Esophagus (tissue), 2 donors: ENCODE measurements around the gene SMAP2. TPM values are rescaled to one million over a fixed set of nuclear protein-coding genes. Genes with fewer than 3 reads are reported as not detected.
"Not testable (repeated sequence)": the region's sequence is repeated elsewhere in the genome, so short reads cannot be mapped to it uniquely, and the experiment has no call there.

ENCODE experiments used
- H3K27ac ChIP-seq, 2 donors: one replicate each; pipeline ENCODE4 v1.5.1; 2013; ENCODE audit warnings: low read depth in 2 of 2, mild to moderate bottlenecking in 2 of 2, inconsistent platforms in 1 of 2, low read length in 1 of 2, moderate library complexity in 1 of 2
- H3K27me3 ChIP-seq, 2 donors: one replicate each; pipeline ENCODE4 v1.6.1; 2013; ENCODE audit warnings: low read length in 2 of 2, control low read depth in 1 of 2, mild to moderate bottlenecking in 1 of 2; ENCODE audit not compliant: insufficient read depth in 2 of 2, control insufficient read depth in 1 of 2
- H3K36me3 ChIP-seq, 2 donors: one replicate each; pipeline ENCODE4 v1.6.1; 2013; ENCODE audit warnings: low read length in 1 of 2; ENCODE audit not compliant: control insufficient read depth in 2 of 2, insufficient read depth in 2 of 2
- H3K4me1 ChIP-seq, 2 donors: one replicate each; pipeline ENCODE4 v1.6.1; 2013; ENCODE audit warnings: low read length in 1 of 2; ENCODE audit not compliant: control insufficient read depth in 2 of 2, insufficient read depth in 2 of 2
- H3K4me3 ChIP-seq, 2 donors: one replicate each; pipeline ENCODE4 v1.5.1; 2013; ENCODE audit warnings: low read length in 2 of 2, mild to moderate bottlenecking in 2 of 2, low read depth in 1 of 2, moderate library complexity in 1 of 2
- H3K9me3 ChIP-seq, 2 donors: one replicate each; pipeline ENCODE4 v1.6.1; 2013; ENCODE audit warnings: mild to moderate bottlenecking in 2 of 2, low read depth in 1 of 2, low read length in 1 of 2, moderate library complexity in 1 of 2; ENCODE audit not compliant: control insufficient read depth in 2 of 2, insufficient read depth in 1 of 2
- WGBS, 2 donors: extraction: QIAGEN DNeasy Blood & Tissue Kit; methylation state at CpG; one replicate each; pipeline ENCODE4 v1.1.7; 2013; 5-methylcytosine and 5-hydroxymethylcytosine counted together
- polyA plus RNA-seq, 2 donors: library from polyadenylated mRNA; stranded (reverse); fragments of 200-250 nt; gene quantifications; one replicate each; pipeline ENCODE4 v1.2.3, GENCODE V29; 2013
- donor health status: healthy with polysubstance abuse.
- donor health status: Bipolar disorder and iron deficiency.

The SMAP2 gene
- polyA plus RNA-seq, result 10 to 100 TPM in 1 of 2 donors, 1 to 10 TPM in 1; 9.1 to 14.2 TPM

DNA sequence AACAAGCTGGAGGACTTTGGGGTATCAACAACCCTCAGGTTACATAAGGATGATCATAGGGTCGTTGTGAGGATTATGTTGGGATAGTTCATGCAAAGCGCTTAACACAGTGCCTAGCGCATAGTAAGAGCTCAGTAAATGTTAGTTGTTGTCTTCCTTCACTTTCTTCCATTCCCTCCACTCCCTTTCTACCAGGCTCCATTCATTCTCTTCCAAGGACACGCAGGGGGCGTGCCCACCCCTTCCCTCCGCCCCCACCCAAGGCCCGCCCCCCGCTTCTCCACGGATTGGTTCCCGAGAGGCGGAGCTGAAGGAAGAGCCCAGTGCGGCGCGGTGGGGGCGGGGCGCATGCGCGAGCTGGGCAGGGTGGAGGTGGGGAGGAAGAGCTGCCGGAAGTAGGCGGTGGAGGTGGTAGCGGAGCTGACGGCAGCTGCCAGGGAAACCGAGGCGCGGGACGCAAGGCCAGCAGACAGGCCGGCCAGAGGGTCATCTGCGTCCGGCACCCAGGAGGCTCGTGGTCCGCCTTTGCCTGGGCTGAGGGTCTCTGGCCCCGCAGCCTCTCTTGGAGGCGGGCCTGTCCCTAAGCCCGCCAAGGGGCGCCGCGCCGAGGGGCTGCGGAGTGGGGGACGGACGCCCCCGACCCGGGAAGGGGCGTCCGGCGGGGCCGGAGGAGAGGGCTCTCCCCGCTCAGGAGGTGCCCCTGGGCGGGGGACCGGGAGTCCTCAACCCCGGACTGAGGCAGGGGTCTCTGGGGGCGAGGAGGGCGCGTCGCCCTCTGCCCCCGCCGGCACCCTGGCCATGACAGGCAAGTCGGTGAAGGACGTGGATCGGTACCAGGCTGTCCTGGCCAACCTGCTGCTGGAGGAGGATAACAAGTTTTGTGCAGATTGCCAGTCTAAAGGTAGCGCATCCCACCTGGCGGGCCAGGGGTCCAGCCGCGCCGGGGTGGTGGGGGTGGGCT lies at the start of gene SMAP2:
SMAP2 (plus strand) TSS at position 405 of the 961 bp plus-strand sequence; CDS start at position 799, 394 bp downstream.
- Histone ChIP-seq H3K27me3 (no peaks in the 10 kb centered on the region), H3K4me1 (no peaks in the 10 kb centered on the region), H3K4me3 (peak within 1 kb of the TSS; percentile 71 to 87), H3K9me3 (no peaks in the 10 kb centered on the region), H3K36me3 (no peaks in the 10 kb centered on the region), H3K27ac (peak within 1 kb of the TSS; percentile 89)
- 1% methylated on average over 48 to 65 of the region's 65 CpGs for WGBS, 2 donors

DNA sequence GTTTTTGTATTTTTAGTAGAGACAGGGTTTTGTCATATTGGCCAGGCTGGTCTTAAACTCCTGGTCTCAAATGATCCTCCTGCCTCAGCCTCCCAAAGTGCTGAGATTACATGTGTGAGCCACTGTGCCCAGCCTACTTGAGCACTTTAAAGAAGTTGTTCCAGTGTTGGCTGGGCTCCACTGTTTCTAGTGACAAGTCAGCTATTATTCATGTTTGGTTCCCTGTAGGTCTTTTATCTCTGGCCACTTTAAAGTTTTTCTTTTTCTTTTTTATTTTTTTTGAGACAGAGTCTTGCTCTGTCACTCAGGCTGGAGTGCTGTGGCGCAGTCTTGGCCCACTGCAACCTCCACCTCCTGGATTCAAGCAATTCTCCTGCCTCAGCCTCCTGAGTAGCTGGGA lies 42.1 kb upstream of the SMAP2 start:
- H3K27ac ChIP-seq, H3K36me3 ChIP-seq, H3K4me3 ChIP-seq, H3K27me3 ChIP-seq, H3K4me1 ChIP-seq, H3K9me3 ChIP-seq: not testable (repeated sequence)
- 85 to 90% methylated on average over 1 of the region's 1 CpG for WGBS, 2 donors

DNA sequence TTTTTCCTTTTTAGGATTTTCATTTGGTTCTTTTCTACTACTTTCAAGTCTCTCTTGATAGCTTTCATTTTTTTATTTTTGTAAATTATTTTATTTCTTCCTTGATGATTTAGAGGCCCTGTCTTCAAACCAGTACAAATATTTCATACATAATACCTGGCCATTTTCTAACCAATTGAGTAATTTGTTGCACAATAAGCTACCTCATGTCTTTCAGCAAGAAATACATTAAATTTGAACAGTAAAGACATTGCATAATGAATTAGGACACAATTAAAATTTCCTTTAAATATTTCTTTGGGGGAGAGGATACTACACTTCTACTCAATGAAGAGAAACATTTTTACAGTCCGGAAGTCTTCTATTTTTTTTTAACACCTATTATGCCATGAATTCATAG lies 40.8 kb upstream of the SMAP2 start:
- no peaks in the 10 kb centered on the region for H3K4me1 ChIP-seq
- no peak overlapping the region for H3K27ac ChIP-seq
- no peaks in the 10 kb centered on the region for H3K36me3 ChIP-seq
- 84 to 87% methylated on average over 1 of the region's 1 CpG for WGBS, 2 donors
- H3K9me3 ChIP-seq, result no peaks in the 10 kb centered on the region
- no peak overlapping the region for H3K4me3 ChIP-seq
- no peaks in the 10 kb centered on the region for H3K27me3 ChIP-seq

DNA sequence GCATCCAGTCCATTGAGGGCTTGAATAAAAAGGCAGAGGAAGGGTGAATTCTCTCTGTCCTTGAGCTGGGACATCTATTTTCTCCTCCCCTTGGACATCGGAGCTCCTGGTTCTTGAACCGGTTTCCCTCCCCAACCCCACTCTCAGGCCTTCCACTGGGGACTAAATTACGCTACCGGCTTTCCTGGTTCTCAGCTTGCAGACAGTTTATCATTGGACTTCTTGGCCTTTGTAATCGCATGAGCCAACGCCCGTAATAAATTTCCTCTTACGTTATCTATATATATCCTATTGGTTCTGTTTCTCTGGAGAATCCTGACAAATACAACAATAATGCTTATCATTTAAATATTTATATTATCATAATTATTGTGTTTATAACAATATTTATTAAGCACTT lies 36.1 kb upstream of the SMAP2 start:
- H3K4me1 ChIP-seq, result no peaks in the 10 kb centered on the region
- H3K4me3 ChIP-seq, result no peak overlapping the region
- no peaks in the 10 kb centered on the region for H3K27me3 ChIP-seq
- no peaks in the 10 kb centered on the region for H3K36me3 ChIP-seq
- H3K9me3 ChIP-seq, result no peaks in the 10 kb centered on the region
- H3K27ac ChIP-seq, result no peak overlapping the region
- WGBS, 2 donors, result 78 to 85% methylated on average over 8 of the region's 8 CpGs

- no peaks in the 10 kb centered on the region for H3K27me3 ChIP-seq
- no peaks in the 10 kb centered on the region for H3K4me1 ChIP-seq
- WGBS, 2 donors, result 28 to 29% methylated on average over 21 of the region's 21 CpGs
- H3K36me3 ChIP-seq, result no peaks in the 10 kb centered on the region
- peak overlapping the region in 1 of 2 donors; percentile 11 for H3K27ac ChIP-seq
- peak overlapping the region in 1 of 2 donors; percentile 15 for H3K4me3 ChIP-seq
- H3K9me3 ChIP-seq, result no peaks in the 10 kb centered on the region
Observed at GRCh38 chr1:40338745-40339419, 34.6 kb upstream of the SMAP2 start.

- H3K4me1 ChIP-seq, result no peaks in the 10 kb centered on the region
- H3K9me3 ChIP-seq, result no peaks in the 10 kb centered on the region
- H3K4me3 ChIP-seq, result no peak overlapping the region
- H3K36me3 ChIP-seq, result no peaks in the 10 kb centered on the region
- no peaks in the 10 kb centered on the region for H3K27me3 ChIP-seq
- peak overlapping the region in 1 of 2 donors; percentile 49 for H3K27ac ChIP-seq
- WGBS, 2 donors, result 53 to 58% methylated on average over 6 of the region's 6 CpGs
Observed at GRCh38 chr1:40339420-40340323, 33.9 kb upstream of the SMAP2 start.

DNA sequence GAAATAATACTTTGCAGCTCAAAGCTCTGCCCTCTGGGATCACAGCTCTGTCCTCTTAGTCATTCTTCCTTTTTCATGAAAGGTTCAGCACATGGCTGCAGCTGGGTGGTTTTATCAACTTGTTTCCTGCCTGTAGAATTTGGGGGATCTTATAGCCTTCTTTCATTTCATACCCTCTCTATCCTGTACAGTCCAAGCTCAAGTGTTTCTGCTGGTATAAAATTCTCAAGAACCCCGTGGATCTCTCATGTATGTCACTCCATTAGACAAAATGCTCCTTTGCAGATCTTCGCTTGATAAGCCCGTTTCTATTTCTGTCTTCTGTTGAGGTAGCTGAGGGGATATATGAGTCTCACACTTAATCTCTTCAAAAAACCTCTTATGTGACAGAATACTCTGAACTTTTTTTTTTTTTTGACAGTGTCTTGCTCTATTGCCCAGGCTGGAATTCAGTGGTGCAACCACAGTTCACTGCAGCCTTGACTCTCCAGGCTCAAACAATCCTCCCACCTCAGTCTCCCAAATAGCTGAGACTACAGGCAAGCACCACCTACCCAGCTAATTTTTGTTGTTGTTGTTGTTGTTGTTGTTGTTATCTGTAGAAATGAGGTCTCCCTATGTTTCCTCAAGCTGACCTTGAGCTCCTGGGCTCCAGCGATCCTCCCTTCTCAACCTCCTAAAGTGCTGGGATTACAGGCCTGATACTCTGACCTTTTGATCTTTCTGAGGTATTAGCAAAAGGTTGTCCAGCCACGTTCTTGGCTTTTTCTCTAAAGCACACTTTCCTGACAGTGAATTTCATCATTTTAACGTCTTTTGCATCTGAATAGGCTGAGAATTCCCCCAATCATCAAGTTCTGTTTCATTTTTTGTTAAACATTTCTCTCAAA lies 31.8 kb upstream of the SMAP2 start:
- Histone ChIP-seq H3K4me1 (no peaks in the 10 kb centered on the region), H3K27me3 (no peaks in the 10 kb centered on the region), H3K27ac (no peak overlapping the region), H3K9me3 (no peaks in the 10 kb centered on the region), H3K4me3 (no peak overlapping the region), H3K36me3 (no peaks in the 10 kb centered on the region)
- 65 to 74% methylated on average over 6 of the region's 6 CpGs for WGBS, 2 donors

DNA sequence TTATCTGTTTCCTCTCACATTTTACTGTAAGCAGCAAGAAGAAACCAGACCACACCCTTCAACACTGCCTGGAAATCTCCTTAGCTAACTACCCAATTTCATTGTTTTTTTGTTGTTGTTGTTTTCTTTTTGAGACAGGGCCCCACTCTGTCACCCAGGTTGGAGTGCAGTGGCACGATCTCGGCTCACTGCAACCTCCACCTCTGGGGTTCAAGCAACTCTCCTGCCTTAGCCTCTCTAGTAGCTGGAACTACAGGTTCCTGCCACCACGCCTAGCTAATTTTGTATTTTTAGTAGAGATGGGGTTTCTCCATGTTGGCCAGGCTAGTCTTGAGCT lies 31.2 kb upstream of the SMAP2 start:
- not testable (repeated sequence) for H3K4me3 ChIP-seq, H3K36me3 ChIP-seq, H3K27me3 ChIP-seq, H3K4me1 ChIP-seq, H3K27ac ChIP-seq, H3K9me3 ChIP-seq
- WGBS, 2 donors, result 87 to 89% methylated on average over 3 of the region's 3 CpGs
